ENCODE data around the gene KCNJ6.

The KCNJ6 gene

GRCh38 chr21:37863842-37864241 lies 52.4 kb downstream of the KCNJ6 start:
- DNase-seq (ENCODE audit: low read depth in 2 of 2): no peak

DNA sequence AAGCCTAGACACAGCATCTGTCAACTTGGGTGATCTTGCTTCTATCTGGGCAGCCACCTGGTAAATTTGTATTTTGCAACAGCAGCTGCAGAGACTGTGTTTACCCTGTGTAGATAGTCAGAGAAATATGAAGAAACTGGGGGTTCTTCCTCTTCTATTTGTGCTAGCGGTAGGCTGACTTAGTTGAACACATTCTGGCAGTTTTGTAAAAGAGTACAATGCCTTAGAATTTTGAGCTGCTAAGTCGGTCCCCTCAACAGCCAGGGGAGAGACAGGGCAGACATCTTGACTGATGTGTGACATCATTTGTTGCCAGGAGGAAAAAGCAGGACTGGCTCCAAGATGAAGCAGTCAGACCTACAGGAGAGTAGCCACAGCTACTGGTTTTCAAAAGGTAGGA lies 53.7 kb downstream of the KCNJ6 start:
- no peak for DNase-seq (ENCODE audit: low read depth in 2 of 2)

DNA sequence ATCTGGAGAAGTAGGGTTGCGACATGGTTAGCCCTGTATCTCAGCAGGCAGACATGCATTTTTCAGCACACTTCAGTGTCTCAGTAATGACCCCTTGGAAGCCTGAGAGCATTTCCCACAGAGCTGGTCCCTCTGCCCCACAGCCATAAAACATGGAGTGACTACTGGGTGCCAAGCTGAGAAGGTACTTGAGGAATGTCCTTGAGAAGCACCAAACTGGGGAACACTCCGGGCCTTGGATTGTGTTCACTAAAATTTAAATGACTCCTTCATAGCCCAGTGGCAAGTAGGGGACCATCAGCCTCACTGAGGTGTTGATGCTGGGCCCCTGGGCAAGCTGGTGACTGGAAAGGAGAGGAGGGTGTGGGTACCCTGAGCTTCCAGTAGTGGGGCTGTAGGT lies 54.7 kb downstream of the KCNJ6 start:
- DNase-seq (ENCODE audit: low read depth in 2 of 2): no peak

- DNase-seq (ENCODE audit: low read depth in 2 of 2): no peak
Observed at GRCh38 chr21:37860416-37860815, 55.8 kb downstream of the KCNJ6 start.

GRCh38 chr21:37855647-37856625 lies 60.3 kb downstream of the KCNJ6 start:
- DNase-seq (ENCODE audit: low read depth in 2 of 2): no peak

- no peak for DNase-seq (ENCODE audit: low read depth in 2 of 2)
Observed at GRCh38 chr21:37855271-37855646, 61.0 kb downstream of the KCNJ6 start.

- DNase-seq (ENCODE audit: low read depth in 2 of 2): no peak
Observed at GRCh38 chr21:37849506-37850102, 66.7 kb downstream of the KCNJ6 start.

- no peak for DNase-seq (ENCODE audit: low read depth in 2 of 2)
Observed at GRCh38 chr21:37848721-37849490, 67.4 kb downstream of the KCNJ6 start.

DNA sequence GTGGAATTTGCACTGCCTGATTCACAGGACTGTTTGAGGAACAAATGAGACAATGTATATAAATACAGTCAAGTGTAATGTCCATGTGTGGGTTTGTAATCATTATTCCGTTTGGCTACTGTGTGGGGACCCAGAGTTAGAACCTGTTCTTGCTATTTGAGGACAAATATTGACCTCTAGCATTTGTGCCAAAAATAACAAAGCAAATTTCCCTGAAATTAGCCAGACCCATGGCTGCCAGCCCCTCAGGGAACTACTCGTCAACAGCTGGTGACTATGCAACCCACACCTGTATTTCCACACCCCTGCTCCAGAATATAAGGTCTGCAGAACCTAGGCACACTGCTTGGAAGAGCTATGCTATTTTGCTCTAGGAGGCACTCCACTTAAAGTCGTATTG lies 70.7 kb downstream of the KCNJ6 start:
- no peak for DNase-seq (ENCODE audit: low read depth in 2 of 2)

DNA sequence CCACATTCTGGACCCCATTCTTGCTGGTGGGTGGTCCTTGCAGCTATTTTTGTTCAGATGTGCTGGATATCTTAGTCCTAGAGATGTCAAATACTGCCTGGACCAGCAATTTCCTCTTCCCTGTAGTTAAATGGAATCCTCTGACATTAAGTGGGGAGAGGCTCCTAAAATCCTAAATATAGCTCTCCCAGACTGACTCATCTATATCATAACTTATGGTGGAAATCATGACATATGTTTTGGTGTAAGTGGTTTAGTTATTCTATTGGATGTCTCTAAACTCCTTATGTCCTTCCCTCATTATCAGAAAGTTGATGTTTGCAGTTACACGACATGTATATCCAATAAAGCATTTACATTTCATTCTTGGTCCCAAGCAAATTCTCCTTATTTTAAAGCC lies 73.1 kb downstream of the KCNJ6 start:
- DNase-seq (ENCODE audit: low read depth in 2 of 2): no peak

DNA sequence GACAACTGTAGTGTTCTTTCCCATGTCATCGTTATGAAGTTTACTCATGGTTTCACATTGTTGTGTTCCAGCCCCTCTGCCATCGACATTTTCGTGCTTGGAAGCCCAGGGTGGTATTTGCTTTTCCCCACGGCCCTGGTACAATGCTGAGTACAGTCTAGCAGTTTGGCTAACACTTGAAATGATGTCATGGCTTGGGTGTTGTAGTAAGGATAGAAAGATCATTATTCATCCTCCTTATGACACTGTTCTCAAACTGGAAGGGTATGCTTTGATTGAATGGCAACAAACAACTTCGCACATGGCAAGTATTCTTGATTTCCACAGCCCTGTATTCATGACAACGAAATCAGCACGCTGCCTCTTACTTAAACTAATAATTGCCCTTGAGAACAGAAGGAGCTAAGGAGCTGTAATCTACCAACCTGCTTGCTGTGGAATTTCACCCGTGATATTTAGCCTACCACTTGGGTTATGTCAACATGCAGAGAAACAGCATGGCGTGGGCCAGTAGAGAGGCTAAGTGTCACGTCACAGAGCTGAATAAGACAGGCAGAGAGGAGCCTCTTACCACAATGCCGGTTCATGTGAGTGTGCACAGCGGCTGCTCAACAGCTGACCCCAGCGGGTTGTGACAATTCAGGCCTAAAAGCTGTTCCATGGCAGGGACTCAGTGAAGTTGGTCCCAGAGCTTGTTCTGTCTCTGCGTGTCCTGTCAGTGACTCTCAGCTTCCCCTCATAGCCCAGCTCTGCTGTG lies 73.9 kb downstream of the KCNJ6 start:
- DNase-seq (ENCODE audit: low read depth in 2 of 2): no peak

- no peak for DNase-seq (ENCODE audit: low read depth in 2 of 2)
Observed at GRCh38 chr21:37837381-37837780, 78.9 kb downstream of the KCNJ6 start.

- no peak for DNase-seq (ENCODE audit: low read depth in 2 of 2)
Observed at GRCh38 chr21:37835481-37835880, 80.8 kb downstream of the KCNJ6 start.

GRCh38 chr21:37833301-37833700 lies 83.0 kb downstream of the KCNJ6 start:
- DNase-seq (ENCODE audit: low read depth in 2 of 2): no peak

DNA sequence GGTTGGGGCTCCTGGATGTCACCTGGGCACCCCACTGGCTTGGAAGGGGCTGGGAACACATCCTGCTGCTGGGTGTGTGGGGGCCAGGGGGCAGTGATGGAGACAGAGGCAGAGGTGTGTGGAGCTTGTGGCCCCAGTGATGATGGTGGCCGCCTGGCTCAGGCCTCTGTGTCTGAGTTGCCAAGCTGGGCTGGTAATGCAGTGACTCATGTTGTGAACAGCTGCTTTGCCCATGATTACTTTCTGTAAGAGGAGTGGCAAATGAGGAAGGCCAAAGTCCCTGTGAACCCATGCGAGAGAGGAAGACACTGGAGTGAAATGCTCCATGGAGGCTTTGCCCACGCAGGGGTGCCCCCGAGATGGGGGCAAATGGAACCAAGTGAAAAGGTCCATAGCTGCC lies 86.8 kb downstream of the KCNJ6 start:
- DNase-seq (ENCODE audit: low read depth in 2 of 2): no peak

DNA sequence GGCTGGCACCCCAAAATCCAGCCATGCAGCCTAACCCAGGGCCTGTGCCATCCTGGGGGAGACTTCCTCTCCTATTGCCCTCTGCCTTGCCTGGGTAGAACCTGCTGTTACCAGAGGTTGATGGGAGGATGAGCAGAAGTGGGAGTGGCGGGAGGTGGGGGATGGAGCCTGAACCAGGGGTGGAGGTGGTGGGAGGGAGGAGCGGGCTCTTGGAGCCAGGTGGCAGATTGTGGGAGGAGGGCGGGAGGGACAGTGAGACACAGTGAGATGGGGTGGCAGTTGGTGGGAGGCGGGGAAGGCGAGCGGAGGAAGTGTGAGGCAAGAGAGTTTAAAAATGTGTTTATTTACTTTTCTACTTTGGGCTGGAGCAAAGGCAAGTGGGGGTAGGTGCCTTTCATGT lies 87.3 kb downstream of the KCNJ6 start:
- no peak for DNase-seq (ENCODE audit: low read depth in 2 of 2)

DNA sequence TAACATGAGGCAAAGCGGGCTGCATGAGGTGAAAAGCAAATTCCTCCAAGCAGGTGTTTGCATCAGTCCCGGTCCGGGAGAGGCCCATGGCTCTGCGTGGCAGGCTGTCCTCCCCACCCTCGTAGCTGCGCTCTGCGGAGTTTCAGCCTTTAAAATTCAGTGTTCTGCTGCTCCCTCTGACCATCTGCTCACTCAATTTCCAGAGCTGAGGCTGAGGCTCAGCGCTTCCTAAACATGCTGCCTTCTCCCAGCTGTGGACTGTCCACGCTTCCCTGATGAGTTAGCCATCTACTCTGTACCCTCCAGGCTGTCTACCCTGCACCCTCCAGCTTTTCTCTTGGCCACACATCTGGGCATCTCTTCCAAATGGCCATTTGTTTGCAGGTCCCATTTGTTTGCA lies 87.7 kb downstream of the KCNJ6 start:
- no peak for DNase-seq (ENCODE audit: low read depth in 2 of 2)

- no peak for DNase-seq (ENCODE audit: low read depth in 2 of 2)
Observed at GRCh38 chr21:37827913-37828312, 88.3 kb downstream of the KCNJ6 start.

DNA sequence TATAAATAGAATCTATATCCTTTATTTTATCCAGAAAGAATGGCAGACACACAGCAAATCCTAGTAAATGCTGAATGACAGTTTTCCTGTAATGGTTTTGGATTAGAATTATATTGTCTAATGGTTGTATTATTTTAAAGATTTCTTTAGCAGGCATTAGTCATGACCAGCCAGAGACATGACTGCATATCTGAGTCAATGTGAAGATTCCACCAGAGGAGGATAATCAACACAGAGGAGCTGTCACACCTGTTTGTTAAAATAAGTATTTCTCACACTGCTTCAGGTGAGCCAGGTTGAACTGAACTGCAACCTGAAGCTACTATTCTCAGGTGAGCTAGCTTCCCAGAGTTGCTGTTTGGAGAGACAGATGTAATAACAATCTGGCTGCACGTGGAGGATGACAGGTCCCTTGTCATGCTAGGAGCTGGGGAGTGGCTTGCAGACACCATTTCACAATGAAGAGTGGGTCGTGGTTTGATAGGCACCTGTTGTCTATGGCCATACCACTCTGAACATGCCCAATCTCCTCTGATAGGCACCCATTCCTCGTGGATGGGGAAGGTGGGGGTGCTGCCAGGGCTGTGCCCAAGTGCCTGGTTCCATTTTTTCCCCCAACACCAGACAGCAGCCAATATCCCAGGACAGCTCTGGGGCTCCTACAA lies 94.3 kb downstream of the KCNJ6 start:
- no peak for DNase-seq (ENCODE audit: low read depth in 2 of 2)

- no peak for DNase-seq (ENCODE audit: low read depth in 2 of 2)
Observed at GRCh38 chr21:37821092-37821491, 95.2 kb downstream of the KCNJ6 start.

DNA sequence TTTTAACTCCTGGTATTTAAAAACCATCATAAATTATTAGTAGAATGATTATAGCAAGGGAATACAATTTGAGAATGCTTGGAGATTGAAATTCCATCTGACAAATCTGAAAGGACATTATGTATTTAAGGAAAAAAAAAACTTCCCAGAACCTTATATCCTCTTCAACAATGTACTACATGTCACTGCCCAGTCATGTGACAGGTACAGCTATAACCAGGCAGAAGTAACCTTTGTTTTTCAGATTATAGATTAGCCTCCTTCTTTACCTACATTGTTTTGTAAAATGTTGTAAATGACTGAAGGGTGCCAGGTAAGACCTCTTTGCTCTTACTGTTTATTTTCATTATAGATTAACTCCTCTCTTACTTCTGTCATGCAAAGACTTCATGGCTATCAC lies 96.9 kb downstream of the KCNJ6 start:
- DNase-seq (ENCODE audit: low read depth in 2 of 2): no peak

Data from stimulated activated CD8-positive, alpha-beta memory T cell treated with anti-CD3 and anti-CD28 coated beads, Interleukin-2, amount 100 ng/mL, for 48 hours (primary cell).